ENCODE measurements around the gene MRPL17.

MRPL17 gene

GRCh38 chr11:6637871-6638270 is 45.3 kb downstream of the MRPL17 start:
- TF ChIP-seq CTCF (IDR thresholded peaks at IDR 0.05; ENCODE audit: unreplicated experiment in 3 of 3), result no peak
- H3K27ac Mint-ChIP-seq, result no peak overlapping the region
- no peaks in the 10 kb centered on the region for H3K9me3 Mint-ChIP-seq
- H3K36me3 Mint-ChIP-seq (ENCODE audit: low read depth), result peaks cover 21% of the 10 kb centered on the region
- no peak overlapping the region for H3K4me3 Mint-ChIP-seq
- peaks cover 6% of the 10 kb centered on the region for H3K4me1 Mint-ChIP-seq
- H3K27me3 Mint-ChIP-seq (ENCODE audit: low read depth), result no peaks in the 10 kb centered on the region

- Mint-ChIP-seq H3K27me3 (ENCODE audit: low read depth) (peaks cover 4% of the 10 kb centered on the region), H3K4me3 (no peak overlapping the region), H3K4me1 (peaks cover 6% of the 10 kb centered on the region), H3K9me3 (no peaks in the 10 kb centered on the region), H3K27ac (no peak overlapping the region), H3K36me3 (ENCODE audit: low read depth) (peaks cover 31% of the 10 kb centered on the region)
- TF ChIP-seq CTCF (IDR thresholded peaks at IDR 0.05; ENCODE audit: unreplicated experiment in 3 of 3), result no peak
These were observed 46.7 kb downstream of the MRPL17 start for GRCh38 chr11:6636480-6636879.

GRCh38 chr11:6635082-6635932 is 47.8 kb downstream of the MRPL17 start:
- H3K36me3 Mint-ChIP-seq (ENCODE audit: low read depth), result peaks cover 41% of the 10 kb centered on the region
- no peak overlapping the region for H3K27ac Mint-ChIP-seq
- TF ChIP-seq CTCF (IDR thresholded peaks at IDR 0.05; ENCODE audit: unreplicated experiment in 3 of 3), result no peak
- peaks cover 9% of the 10 kb centered on the region for H3K27me3 Mint-ChIP-seq (ENCODE audit: low read depth)
- no peaks in the 10 kb centered on the region for H3K9me3 Mint-ChIP-seq
- H3K4me3 Mint-ChIP-seq, result no peak overlapping the region
- H3K4me1 Mint-ChIP-seq, result peaks cover 6% of the 10 kb centered on the region

GRCh38 chr11:6634534-6634933 is 48.6 kb downstream of the MRPL17 start:
- Mint-ChIP-seq H3K27me3 (ENCODE audit: low read depth) (peaks cover 9% of the 10 kb centered on the region), H3K27ac (no peak overlapping the region), H3K36me3 (ENCODE audit: low read depth) (peaks cover 42% of the 10 kb centered on the region), H3K4me1 (peaks cover 4% of the 10 kb centered on the region), H3K9me3 (no peaks in the 10 kb centered on the region), H3K4me3 (no peak overlapping the region)
- no peak for TF ChIP-seq CTCF (IDR thresholded peaks at IDR 0.05; ENCODE audit: unreplicated experiment in 3 of 3)

- Mint-ChIP-seq H3K4me3 (no peak overlapping the region), H3K27me3 (ENCODE audit: low read depth) (peaks cover 9% of the 10 kb centered on the region), H3K36me3 (ENCODE audit: low read depth) (peaks cover 46% of the 10 kb centered on the region), H3K9me3 (no peaks in the 10 kb centered on the region), H3K4me1 (no peaks in the 10 kb centered on the region), H3K27ac (no peak overlapping the region)
- no peak for TF ChIP-seq CTCF (IDR thresholded peaks at IDR 0.05; ENCODE audit: unreplicated experiment in 3 of 3)
These were observed 49.4 kb downstream of the MRPL17 start for GRCh38 chr11:6633422-6634408.
